GM18858 (cell line): ENCODE data around the gene FAM219A.

ENCODE experiments used
- ATAC-seq: cut with Tn5 transposase; IDR thresholded peaks from one replicate; pipeline ENCODE4 v1.9.1; 2021; ENCODE audit not compliant: unreplicated experiment

FAM219A gene

GRCh38 chr9:34405719-34406118 is 52.7 kb downstream of the FAM219A start:
- no peak for ATAC-seq

GRCh38 chr9:34403554-34404380 is 54.6 kb downstream of the FAM219A start:
- ATAC-seq, result no peak

DNA sequence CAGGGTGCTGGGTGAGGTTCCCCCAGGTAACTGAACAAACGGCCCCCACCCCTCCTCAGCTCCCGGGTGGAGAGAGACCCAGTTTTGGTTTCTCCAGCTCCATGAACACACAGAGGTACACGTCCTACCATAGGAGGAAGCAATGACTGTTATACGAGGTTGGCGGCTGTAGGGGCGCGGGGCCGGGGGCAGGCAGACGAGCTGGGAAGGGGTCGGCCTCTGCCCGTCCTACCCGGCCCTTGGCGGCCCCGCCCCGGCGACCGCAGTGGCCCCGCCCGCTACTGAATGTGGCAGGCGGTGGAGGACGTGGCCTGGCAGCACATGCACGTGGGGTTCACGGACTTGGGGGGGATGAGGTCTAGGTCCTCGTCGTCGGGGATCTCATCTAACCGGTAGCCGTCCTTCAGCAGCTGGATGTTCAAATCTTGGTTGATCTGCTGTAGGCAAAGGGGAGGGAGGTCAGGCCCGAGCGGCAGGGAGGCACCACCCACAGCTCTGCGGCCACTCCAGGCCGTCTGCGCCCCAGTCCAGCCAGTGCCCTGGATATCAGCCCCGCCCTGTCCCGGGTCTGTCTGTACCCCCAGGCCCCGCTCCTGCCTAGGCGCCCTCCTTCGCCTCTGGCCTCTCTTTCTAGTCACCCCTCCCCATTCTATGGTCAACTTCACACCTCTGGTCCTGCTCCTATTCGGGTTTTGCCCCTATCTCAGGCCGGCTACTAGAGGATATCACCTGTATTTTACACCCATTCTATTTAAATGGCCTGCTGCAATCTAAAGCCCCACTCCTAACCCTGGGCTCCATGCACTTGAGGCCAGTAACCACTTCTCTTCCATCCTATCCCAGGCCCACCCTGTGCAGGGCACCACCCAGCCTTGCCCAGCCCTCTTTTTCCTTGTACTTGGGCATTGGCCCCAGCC is 57.4 kb downstream of the FAM219A start:
- ATAC-seq, result no peak

DNA sequence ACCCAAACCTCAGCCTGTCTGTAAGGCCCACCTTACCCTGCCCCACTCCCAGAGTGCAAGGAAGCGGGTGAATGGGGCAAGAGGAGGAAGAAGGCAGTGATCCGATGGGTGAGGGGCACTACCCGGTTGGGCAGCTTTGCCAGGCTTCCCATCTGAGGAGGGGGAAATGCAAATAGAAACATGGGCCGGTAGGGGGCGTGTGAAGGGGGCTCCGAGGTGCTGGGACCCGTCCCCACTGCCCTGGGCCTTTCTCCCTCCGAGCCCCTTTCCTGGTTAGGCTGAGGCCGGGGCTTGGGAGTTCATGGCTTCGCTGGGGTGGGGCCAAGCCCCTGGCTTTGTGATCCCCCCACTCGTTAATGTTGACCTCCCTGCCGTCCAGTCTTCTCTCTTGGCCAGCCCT is 58.1 kb downstream of the FAM219A start:
- ATAC-seq, result no peak

DNA sequence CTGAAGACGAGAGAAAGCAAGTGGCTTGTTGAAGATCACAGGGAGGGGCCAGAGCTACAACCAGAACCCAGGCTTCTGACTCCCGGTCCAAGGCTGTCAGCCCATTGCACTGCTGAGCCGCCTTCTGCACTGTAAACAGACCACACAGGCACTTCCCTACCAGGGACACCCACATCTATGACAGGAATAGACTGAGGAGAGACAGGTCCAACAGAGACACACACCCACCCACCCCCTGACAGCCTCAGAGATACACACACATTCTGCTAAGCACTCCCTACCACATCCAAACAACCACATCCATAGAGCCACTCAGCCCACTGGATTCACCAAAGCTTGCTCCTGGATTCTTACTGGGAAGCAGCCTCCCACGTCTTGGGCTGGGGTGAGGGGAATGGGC is 58.6 kb downstream of the FAM219A start:
- no peak for ATAC-seq

DNA sequence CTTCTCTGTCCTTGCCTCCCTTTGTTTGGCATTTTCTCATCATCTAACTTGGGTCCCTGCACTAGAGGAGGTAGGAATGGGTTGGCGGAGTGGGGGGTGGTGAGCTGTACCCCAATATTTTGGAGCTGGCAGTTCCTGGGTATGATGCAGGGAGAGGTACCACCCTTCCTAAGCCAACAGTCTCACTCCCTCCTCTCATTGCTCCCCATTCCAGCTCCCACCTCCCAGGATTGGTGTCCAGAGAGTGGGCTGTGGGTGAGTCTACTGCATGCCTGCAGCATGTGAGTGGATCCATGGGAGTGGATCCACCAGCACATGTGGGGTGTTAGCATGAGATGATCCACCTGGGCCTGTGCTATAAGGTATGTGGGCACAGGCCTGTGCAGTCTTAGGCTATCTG is 59.5 kb downstream of the FAM219A start:
- ATAC-seq, result no peak

DNA sequence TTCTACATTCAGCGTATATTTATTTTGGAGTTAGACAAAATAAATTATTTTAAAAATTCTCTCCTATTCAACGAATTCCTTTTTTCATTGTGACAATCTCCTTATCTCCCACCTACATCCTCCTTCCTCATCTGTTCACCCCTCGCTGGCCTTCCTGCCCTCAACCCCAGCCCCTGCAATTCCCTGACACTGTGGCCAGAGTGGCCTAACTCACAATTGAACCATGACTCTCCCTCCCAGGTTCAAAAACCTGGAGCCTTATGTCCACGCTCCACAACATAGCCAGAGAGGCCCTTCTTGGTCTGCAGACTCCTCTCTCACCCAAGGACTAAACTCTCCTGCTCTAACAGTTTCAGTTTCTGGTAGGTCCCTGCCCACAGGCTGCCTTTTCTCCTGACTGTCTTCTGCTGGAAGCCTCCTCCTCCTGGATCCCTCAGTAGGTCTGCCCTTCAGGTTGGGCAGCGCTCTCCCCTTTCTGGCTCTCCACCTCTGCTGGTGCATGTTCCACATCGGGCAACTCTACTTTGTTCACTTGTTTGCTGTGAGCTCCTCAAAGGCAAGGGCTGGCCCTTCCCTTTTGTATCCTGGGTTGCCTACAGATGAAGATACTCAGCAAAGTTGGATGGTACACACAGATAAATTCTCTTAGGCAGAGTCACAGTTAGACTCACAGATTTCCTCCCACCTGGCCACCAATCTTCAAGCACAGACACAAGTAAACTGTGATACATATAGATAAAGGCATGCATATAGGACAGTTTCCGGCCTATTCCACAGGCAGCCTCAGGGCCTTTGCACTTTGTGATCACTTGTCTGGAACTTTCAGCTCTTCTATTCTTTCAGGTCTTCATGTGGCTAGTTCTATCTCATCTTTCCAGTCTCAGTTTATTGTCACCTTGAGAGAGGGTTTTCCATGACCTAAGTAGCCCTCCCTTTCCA is 61.8 kb downstream of the FAM219A start:
- no peak for ATAC-seq

DNA sequence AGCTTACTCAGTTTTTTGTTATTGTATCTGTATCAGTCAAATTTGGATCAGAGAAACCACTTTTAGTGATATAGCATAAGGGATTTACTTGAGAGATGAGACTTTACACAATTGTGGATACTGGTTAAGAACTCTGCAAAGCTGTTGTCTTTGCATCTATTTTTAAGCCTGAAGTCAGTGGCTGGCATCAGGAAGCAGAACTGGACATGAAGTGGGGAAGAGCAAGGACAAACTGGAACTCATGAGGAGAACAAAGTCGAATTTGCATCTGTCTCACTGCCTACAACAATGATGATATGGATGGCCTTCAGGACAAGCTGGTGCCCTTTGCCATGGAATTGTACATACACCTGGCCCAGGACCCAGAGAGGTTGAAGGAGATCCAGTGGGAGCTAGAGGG is 65.9 kb downstream of the FAM219A start:
- ATAC-seq, result no peak

- ATAC-seq, result no peak
Observed at GRCh38 chr9:34387239-34387638, 71.1 kb downstream of the FAM219A start.

- ATAC-seq, result no peak
Observed at GRCh38 chr9:34386656-34387055, 71.7 kb downstream of the FAM219A start.

DNA sequence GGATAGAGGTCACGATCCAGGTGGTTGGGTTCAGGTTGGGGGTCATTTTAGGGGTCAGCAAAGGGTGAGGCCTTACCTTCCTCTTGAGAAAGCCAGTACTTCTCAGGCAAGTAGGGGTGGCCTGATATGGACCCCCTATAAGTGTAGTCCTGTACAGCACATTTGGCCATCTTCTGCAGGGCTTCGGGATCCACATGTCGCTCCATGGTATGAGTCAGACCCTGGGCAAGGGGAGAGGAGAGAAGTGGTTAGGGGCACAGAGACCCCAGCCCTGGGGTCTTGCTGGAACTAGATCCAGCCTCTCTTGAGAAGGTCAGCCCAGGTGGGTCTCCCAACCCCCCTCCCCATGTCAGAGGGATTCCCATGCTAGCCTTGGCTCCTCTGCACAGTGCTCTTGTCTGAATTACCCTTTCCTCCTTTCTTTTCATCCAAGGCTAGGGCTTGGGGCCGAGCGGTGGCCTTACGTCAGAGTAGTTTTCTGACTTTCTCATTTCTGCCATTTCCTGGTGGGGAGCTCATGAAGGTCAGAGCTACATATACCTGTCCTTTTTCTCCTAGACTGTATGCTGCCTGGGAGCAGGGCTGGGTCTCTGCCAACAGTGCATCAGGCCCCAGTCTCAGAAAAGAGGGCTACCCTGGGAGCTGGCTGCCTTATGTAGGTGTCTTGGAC is 72.7 kb downstream of the FAM219A start:
- ATAC-seq, result no peak

GRCh38 chr9:34384368-34385165 is 73.8 kb downstream of the FAM219A start:
- no peak for ATAC-seq

- ATAC-seq, result no peak
Observed at GRCh38 chr9:34383904-34384303, 74.5 kb downstream of the FAM219A start.

DNA sequence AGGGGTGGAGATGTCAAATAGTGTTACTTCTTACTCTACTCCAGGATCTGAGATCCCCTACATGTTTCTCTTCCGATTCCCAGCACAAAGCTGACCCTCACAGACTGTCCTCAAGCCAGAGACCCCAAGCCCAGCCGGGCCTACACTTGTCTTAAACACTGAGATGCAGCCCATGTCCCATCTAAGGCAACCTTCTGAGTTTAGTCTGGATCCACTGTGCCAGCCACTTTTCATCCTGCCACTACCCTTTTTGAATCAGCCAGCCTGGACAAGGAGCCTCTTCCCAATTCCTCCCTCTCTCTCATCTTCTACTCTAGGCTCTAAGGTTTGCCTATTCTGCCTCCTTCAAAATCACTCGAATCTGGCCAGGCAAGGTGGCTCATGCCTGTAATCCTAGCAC is 75.5 kb downstream of the FAM219A start:
- no peak for ATAC-seq

- no peak for ATAC-seq
Observed at GRCh38 chr9:34382054-34382453, 76.3 kb downstream of the FAM219A start.

DNA sequence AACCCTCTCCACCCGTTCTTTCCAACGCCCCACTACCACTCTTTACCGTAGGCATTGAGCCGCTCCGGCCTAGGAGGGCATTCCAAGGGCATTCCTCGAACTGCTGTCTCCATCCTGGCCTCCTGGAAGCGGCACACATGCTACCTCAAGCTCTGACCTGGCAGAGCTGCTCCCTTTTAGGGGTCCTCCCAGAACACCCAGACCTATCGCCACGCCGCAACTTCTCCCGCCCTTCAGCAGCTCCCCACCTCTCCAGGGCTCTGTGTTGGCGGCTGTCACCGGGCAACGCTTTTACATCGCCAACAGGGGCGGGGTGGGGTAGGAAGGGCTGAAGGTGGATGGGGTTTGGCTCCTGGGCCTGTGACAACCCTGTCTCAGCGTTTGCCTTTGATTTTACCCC is 77.0 kb downstream of the FAM219A start:
- ATAC-seq, result no peak

DNA sequence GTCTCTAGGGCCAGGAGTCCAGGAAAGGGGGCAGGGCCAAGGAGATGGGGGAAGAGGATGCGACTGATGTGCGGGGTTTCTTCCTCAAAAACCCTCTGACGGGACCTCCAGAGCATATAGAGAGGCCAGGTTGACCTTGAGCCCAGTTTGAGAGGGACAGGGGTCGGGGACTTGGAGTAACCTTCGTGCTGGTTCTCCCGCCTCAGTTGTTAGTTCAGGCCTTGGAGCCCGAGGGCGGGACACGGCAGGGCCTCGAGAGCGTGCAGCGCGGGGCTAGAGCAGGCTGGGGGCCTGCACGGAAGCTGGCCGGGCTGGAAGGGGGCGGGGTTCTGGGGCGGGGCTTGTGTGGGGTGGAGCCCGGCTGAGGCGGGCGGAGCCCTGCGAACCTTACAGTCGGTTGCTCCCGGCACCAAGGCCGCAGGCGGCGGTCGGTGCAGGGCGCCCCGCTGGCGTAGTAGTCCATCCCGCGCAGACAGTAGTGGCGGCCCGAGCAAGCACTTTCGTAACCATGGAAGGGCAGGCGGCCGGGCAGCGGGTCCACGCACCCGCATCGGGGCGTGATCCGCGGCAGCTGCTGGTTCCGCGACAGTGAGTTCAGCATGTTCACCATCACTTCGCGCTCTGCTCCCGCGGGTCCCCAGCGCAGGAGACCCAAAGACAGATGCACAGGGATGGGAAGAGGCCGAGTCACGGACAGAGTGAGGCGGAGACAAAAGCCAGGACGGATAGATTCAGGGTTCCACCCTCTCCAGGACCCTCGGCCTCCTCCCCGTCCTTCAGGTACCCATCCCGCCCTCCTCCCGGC is 77.7 kb downstream of the FAM219A start:
- no peak for ATAC-seq

DNA sequence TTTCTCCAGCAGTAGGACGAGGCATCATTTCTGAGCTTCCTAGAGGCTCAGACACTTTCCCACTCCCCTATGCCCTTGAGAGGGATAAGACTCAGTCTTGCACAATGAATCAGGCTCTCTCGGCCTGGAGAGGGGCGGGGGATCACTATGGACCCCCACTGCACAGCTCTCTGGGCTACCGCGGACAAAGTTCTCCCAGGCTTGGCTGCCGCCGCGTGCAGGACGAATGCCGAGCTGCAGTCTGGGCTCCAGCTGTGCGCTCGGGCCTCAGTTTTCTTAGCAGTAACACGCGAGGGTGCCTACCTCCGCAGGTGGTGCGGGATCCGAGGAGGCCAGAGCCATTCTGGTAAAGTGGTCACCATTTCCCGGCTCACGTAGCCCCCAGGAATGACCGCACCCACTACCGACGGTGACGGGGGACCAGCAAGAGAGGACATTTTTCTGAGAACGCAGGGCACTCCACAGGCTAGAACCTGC is 78.3 kb downstream of the FAM219A start:
- no peak for ATAC-seq
